K562 (cell line): ENCODE data around the gene GABRB1. TPM values are rescaled to one million over a fixed set of nuclear protein-coding genes. Genes with fewer than 3 reads are reported as not detected.
A peak's percentile ranks its signal among the peaks of the same experiment; 100 is the strongest.

Experiments used
- ATAC-seq: fragments of 200-7000 bp; cut with Tn5 transposase; 3 replicates; pipeline ENCODE4 v1.9.1; 2020; ENCODE audit warnings: moderate library complexity
- BruUV-seq: library from RNA; stranded (reverse); fragments of 400-500 nt; replicated peaks from 2 replicates; lab custom pipeline; 2021; lab: Mats Ljungman, UMichigan
- CTCF ChIA-PET: fragments of 300-600 bp; formaldehyde crosslinking; extraction: SDS; loops from one replicate; lab custom pipeline; 2021; ENCODE audit warnings: low intra/inter-chr PET ratio; lab: Yijun Ruan, JAX
- POLR2A ChIA-PET: fragments of 300-600, 350-650 bp; sonication (Branson Sonifier 250); formaldehyde crosslinking; extraction: SDS; loops from one replicate; lab custom pipeline; 2021; ENCODE audit warnings: antibody characterized with exemption, inconsistent platforms; lab: Yijun Ruan, JAX
- DNase-seq, 4 experiments: peaks; one replicate each; pipeline versions ENCODE4 v3.0.0 to v3.0.0-alpha.2; 2011 to 2018; ENCODE audit warnings: low spot score in 3 of 4, mixed read lengths in 3 of 4; ENCODE audit errors: extremely low read depth in 1 of 4
- FAIRE-seq: peaks from 2 replicates; lab custom pipeline; 2011; peaks lifted over from hg19 to GRCh38; lab: Jason Lieb, UNC
- H2AFZ ChIP-seq: 2 replicates; pipeline ENCODE4 v1.6.0; 2011; ENCODE audit warnings: low read depth, low read length, control low read depth, inconsistent platforms
- H3K27ac ChIP-seq: fragments of 200-600 bp; 3 replicates; pipeline ENCODE4 v1.8.0; 2011; ENCODE audit warnings: low read depth, mild to moderate bottlenecking, control low read depth, inconsistent platforms, low read length, moderate library complexity, mixed read lengths; ENCODE audit errors: extremely low read depth
- H3K27me3 ChIP-seq, 2 experiments: fragments of 300-600 bp in 1 of 2; 2 replicates in 1 of 2; 3 replicates in 1 of 2; pipeline versions ENCODE4 v1.6.0 to v1.8.0; 2011; ENCODE audit warnings: inconsistent platforms in 2 of 2, low read length in 2 of 2, mild to moderate bottlenecking in 1 of 2, mixed read lengths in 1 of 2, moderate library complexity in 1 of 2; ENCODE audit not compliant: control insufficient read depth in 2 of 2, insufficient read depth in 2 of 2
- H3K36me3 ChIP-seq: fragments of 300-600 bp; 3 replicates; pipeline ENCODE4 v1.8.0; 2011; ENCODE audit warnings: mild to moderate bottlenecking, low read length, inconsistent platforms; ENCODE audit not compliant: control insufficient read depth, insufficient read depth
- H3K4me1 ChIP-seq, 2 experiments: fragments of 200-600 bp in 1 of 2; replicated peaks in 1 of 2; 2 replicates in 1 of 2; 3 replicates in 1 of 2; pipeline versions ENCODE4 v1.5.1 to v1.8.0; 2011; ENCODE audit warnings: inconsistent platforms in 2 of 2, low read length in 2 of 2, mild to moderate bottlenecking in 1 of 2, mixed read lengths in 1 of 2, moderate library complexity in 1 of 2; ENCODE audit not compliant: control insufficient read depth in 2 of 2, insufficient read depth in 2 of 2
- H3K4me2 ChIP-seq: 2 replicates; pipeline ENCODE4 v1.6.1; 2011; ENCODE audit warnings: low read length, control low read depth, inconsistent platforms, mixed read lengths; ENCODE audit not compliant: insufficient read depth
- H3K4me3 ChIP-seq: fragments of 200-600 bp; sonication (generic), shearing (Covaris generic); 2 replicates; pipeline ENCODE4 v1.5.1; 2016; ENCODE audit warnings: control low read depth, inconsistent platforms
- H3K79me2 ChIP-seq: fragments of 200-600 bp; 3 replicates; pipeline ENCODE4 v1.8.0; 2011; ENCODE audit warnings: low read length, inconsistent platforms; ENCODE audit not compliant: control insufficient read depth, insufficient read depth
- H3K9ac ChIP-seq, 2 experiments: 2 replicates each; pipeline versions ENCODE4 v1.6.0 to v1.6.1; 2011; ENCODE audit warnings: low read depth in 2 of 2, low read length in 2 of 2, control low read depth in 1 of 2, inconsistent platforms in 1 of 2, mild to moderate bottlenecking in 1 of 2, mixed read lengths in 1 of 2; ENCODE audit not compliant: insufficient read depth in 1 of 2
- H3K9me1 ChIP-seq: one replicate; pipeline ENCODE4 v1.6.0; 2011; ENCODE audit warnings: inconsistent platforms, mild to moderate bottlenecking, low read length, moderate library complexity; ENCODE audit not compliant: control insufficient read depth, insufficient read depth
- H3K9me3 ChIP-seq: replicated peaks from 2 replicates; pipeline ENCODE4 v1.5.1; 2011; ENCODE audit warnings: low read depth, low read length, inconsistent platforms; ENCODE audit not compliant: control insufficient read depth, insufficient read depth
- H4K20me1 ChIP-seq: replicated peaks from 2 replicates; pipeline ENCODE4 v1.6.1; 2011; ENCODE audit warnings: low read length, inconsistent platforms, mixed read lengths; ENCODE audit not compliant: control insufficient read depth, insufficient read depth
- BHLHE40 ChIP-seq: IDR thresholded peaks from 2 replicates; pipeline ENCODE4 v1.6.1; 2011; ENCODE audit warnings: low read length, improper control_type of control experiment
- CREM ChIP-seq: IDR thresholded peaks from 2 replicates; pipeline ENCODE4 v1.6.1; 2014; ENCODE audit warnings: antibody characterized with exemption, low read depth
- DACH1 ChIP-seq: fragments of 450-650 bp; IDR thresholded peaks from 2 replicates; pipeline ENCODE4 v1.6.1; 2018; ENCODE audit not compliant: partially characterized antibody
- DMBX1 ChIP-seq: fragments of 250-450 bp; sonication (Bioruptor Pico); IDR thresholded peaks from 2 replicates; pipeline ENCODE4 v1.8.0; 2022; ENCODE audit warnings: inconsistent platforms, mild to moderate bottlenecking, moderate library complexity, borderline replicate concordance
- JUN ChIP-seq, 2 experiments: sonication (generic) in 1 of 2; formaldehyde crosslinking in 1 of 2; IDR thresholded peaks; 2 replicates each; pipeline versions ENCODE4 v1.6.1 to v1.8.0; 2012 to 2022; ENCODE audit warnings: borderline replicate concordance in 2 of 2, mild to moderate bottlenecking in 2 of 2, improper control_type of control experiment in 1 of 2, low read depth in 1 of 2, low read length in 1 of 2, missing genetic modification reagents in 1 of 2
- MEIS2 ChIP-seq: fragments of 450-650 bp; IDR thresholded peaks from 2 replicates; pipeline ENCODE4 v1.6.1; 2014; ENCODE audit warnings: mild to moderate bottlenecking; ENCODE audit not compliant: partially characterized antibody
- POLR2G ChIP-seq: fragments of 200-400 bp; formaldehyde crosslinking; IDR thresholded peaks from 2 replicates; pipeline ENCODE4 v1.6.1; 2017; ENCODE audit warnings: low read depth, mild to moderate bottlenecking, antibody characterized with exemption, low read length, moderate library complexity
- RAD21 ChIP-seq, 2 experiments: fragments of 250-450 bp in 1 of 2; fragments of 450-650 bp in 1 of 2; sonication (Bioruptor Pico) in 1 of 2; formaldehyde crosslinking in 1 of 2; IDR thresholded peaks in 1 of 2; conservative IDR thresholded peaks in 1 of 2; 2 replicates each; pipeline versions ENCODE4 v1.4.0 to v1.8.0; 2020 to 2022; ENCODE audit warnings: mild to moderate bottlenecking in 2 of 2, moderate library complexity in 1 of 2
- RBFOX2 ChIP-seq: fragments of 200-400 bp; formaldehyde crosslinking; IDR thresholded peaks from 2 replicates; pipeline ENCODE4 v1.6.1; 2017; ENCODE audit warnings: low read depth, mild to moderate bottlenecking, low read length, moderate library complexity
- RCOR1 ChIP-seq, 2 experiments: IDR thresholded peaks; 2 replicates each; pipeline ENCODE4 v1.6.1; 2012; ENCODE audit warnings: low read depth in 2 of 2, low read length in 2 of 2, borderline replicate concordance in 1 of 2, improper control_type of control experiment in 1 of 2
- ZBTB12 ChIP-seq: fragments of 250-450 bp; sonication (Bioruptor Pico); IDR thresholded peaks from 2 replicates; pipeline ENCODE4 v1.4.0; 2020
- ZFP30 ChIP-seq: fragments of 250-450 bp; sonication (Bioruptor Pico); IDR thresholded peaks from 2 replicates; pipeline ENCODE4 v1.8.0; 2022; ENCODE audit warnings: moderate library complexity, mild to moderate bottlenecking, inconsistent platforms, borderline replicate concordance
- ZNF143 ChIP-seq: sonication (generic); formaldehyde crosslinking; IDR thresholded peaks from 2 replicates; pipeline ENCODE4 v1.9.0; 2022; ENCODE audit warnings: mild to moderate bottlenecking, missing genetic modification reagents
- ZNF316 ChIP-seq: fragments of 450-650 bp; IDR thresholded peaks from 2 replicates; pipeline ENCODE4 v1.6.1; 2016
- ZNF76 ChIP-seq: fragments of 250-450 bp; sonication (Bioruptor Pico); IDR thresholded peaks from 2 replicates; pipeline ENCODE4 v1.4.0; 2020; ENCODE audit warnings: mild to moderate bottlenecking, moderate library complexity, borderline replicate concordance
- ZNF785 ChIP-seq: fragments of 250-450 bp; sonication (Bioruptor Pico); IDR thresholded peaks from 2 replicates; pipeline ENCODE4 v1.4.0; 2020; ENCODE audit warnings: mild to moderate bottlenecking
- WGBS: fragments of 100-300 bp; shearing (Covaris generic); methylation state at CpG from one replicate; pipeline ENCODE4 v1.1.6; 2016; ENCODE audit warnings: low coverage, mixed read lengths; ENCODE audit not compliant: insufficient coverage; ENCODE audit errors: missing lambda C conversion rate; 5-methylcytosine and 5-hydroxymethylcytosine counted together
- in situ Hi-C: fragments of 300-500 bp; cut with MboI; formaldehyde crosslinking; loops from 4 replicates; pipeline ENCODE4 v1.15.0; 2018; ENCODE audit warnings: inconsistent platforms, mixed read lengths
- intact Hi-C: fragments of 100-400 bp; cut with micrococcal nuclease; formaldehyde crosslinking; loops from 2 replicates; pipeline ENCODE4 v1.14.2; 2022
- polyA plus RNA-seq, 8 experiments: library from polyadenylated mRNA; depleted of rRNA in 4 of 8; stranded (reverse) in 5 of 8; unstranded in 3 of 8; fragments of >200 nt; fragmentation: Nextera tagmentation in 2 of 8; fragmentation: Illumina TruSeq in 1 of 8; extraction: Ambion mirVana in 2 of 8; extraction: Trizol in 1 of 8; gene quantifications; 2 replicates each; pipeline versions ENCODE4 v1.2.1 to v1.2.3, GENCODE V29; 2011 to 2014; ENCODE audit warnings: inconsistent platforms in 1 of 8, missing spikeins in 1 of 8
- total RNA-seq, 7 experiments: library from RNA; depleted of rRNA in 6 of 7; stranded (reverse); fragments of >200 nt in 6 of 7; fragmentation: Illumina TruSeq in 2 of 7; extraction: Trizol in 2 of 7; gene quantifications; 2 replicates each; pipeline versions ENCODE4 v1.2.1 to v1.2.3, GENCODE V29; 2011 to 2021; ENCODE audit warnings: low replicate concordance in 1 of 7

The GABRB1 gene
- total and polyA plus RNA-seq, 9 of the 15 experiments (the other 6 are each of a cell fraction or from before 2014, with no cell fraction given): not detected

DNA sequence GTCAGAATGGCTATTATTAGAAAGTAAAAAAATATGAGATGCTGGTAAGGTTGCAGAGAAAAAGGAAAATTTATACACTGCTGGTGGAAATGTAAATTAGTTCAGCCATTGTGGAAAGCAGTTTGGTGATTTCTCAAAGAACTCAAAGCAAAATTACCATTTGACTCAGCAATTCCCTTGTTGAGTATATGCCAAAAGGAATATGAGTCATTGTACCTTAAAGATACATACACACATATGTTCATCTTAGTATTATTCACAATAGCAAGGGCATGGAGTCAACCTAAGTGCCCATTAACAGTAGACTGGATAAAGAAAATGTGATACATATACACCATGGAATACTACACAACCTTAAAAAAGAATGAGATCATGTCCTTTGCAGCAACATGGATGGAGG lies 284.0 kb downstream of the GABRB1 start (continued):
- TF ChIP-seq RBFOX2 (no peak), DACH1 (no peak), RCOR1 (IDR thresholded peaks at IDR 0.05; ENCODE audit: borderline replicate concordance in 1 of 2, low read depth in 2 of 2, low read length in 2 of 2) (no peak), ZNF316 (no peak), ZNF785 (CRISPR knock-in tag) (no peak), ZFP30 (CRISPR knock-in tag) (no peak)

DNA sequence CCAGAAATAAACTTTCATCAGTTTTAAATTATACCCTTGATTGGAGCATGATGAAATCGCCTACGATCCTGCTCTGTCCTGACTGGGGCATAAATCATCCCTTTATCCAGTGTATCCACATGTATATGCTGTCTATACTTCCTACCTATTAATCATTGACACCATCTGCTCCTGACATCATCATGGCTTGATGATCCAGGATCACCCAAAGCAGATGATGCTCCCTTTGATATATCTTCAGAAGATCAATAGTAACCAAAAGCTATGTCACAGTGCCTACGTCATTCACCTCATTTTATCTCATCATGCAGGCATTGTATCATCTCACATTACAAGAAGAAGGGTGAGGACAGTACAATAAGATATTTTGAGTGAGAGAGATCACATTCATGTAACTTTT lies 294.7 kb downstream of the GABRB1 start:
- Histone ChIP-seq H3K9me3 (no peaks in the 10 kb centered on the region; the same call in 1 of the 2 replicates), H3K9ac (no peak overlapping the region), H2AFZ (no peak overlapping the region), H3K4me3 (no peak overlapping the region), H3K27ac (no peak overlapping the region), H3K9me1 (no peaks in the 10 kb centered on the region), H4K20me1 (no peaks in the 10 kb centered on the region), H3K36me3 (no peaks in the 10 kb centered on the region), H3K79me2 (no peaks in the 10 kb centered on the region), H3K27me3 (no peaks in the 10 kb centered on the region), H3K4me1 (no peaks in the 10 kb centered on the region), H3K4me2 (no peak overlapping the region)
- in situ Hi-C loops (no loop called here), intact Hi-C loops (no loop called here)
- ChIA-PET CTCF (no interaction called here), POLR2A (no interaction called here)
- TF ChIP-seq RAD21 (CRISPR knock-in tag; conservative IDR thresholded peaks at IDR 0.05 in 1 of 2, IDR thresholded peaks at IDR 0.05 in 1 of 2): no peak
- no peak for TF ChIP-seq DMBX1 (CRISPR knock-in tag)
- TF ChIP-seq BHLHE40: no peak
- peak; percentile 88 for TF ChIP-seq ZBTB12 (CRISPR knock-in tag)
- TF ChIP-seq POLR2G: no peak
- TF ChIP-seq MEIS2: peak; percentile 27
- TF ChIP-seq CREM: peak; percentile 21; the same call in 1 of the 2 replicates
- no peak for TF ChIP-seq ZNF76
- TF ChIP-seq ZNF143 (CRISPR knock-in tag): no peak
- TF ChIP-seq JUN (IDR thresholded peaks at IDR 0.05; ENCODE audit: borderline replicate concordance, low read depth, low read length): no peak
- TF ChIP-seq JUN (CRISPR knock-in tag; IDR thresholded peaks at IDR 0.05; ENCODE audit: borderline replicate concordance): no peak
- ATAC-seq (no peak), DNase-seq (no peak), FAIRE-seq (no peak)
- no TSS peak for BruUV-seq
- 4% methylated on average over 3 of the region's 3 CpGs for WGBS
